Lung (tissue), 12 donors: ENCODE data around the gene FUT1. TPM values are rescaled to one million over a fixed set of nuclear protein-coding genes. Genes with fewer than 3 reads are reported as not detected.
"Not testable (repeated sequence)": the region's sequence is repeated elsewhere in the genome, so short reads cannot be mapped to it uniquely, and the experiment has no call there.

Source experiments
- ATAC-seq: fragments of 200-7000 bp; cut with Tn5 transposase; one replicate; pipeline ENCODE4 v1.9.1; 2020; ENCODE audit warnings: moderate number of reproducible peaks; ENCODE audit not compliant: insufficient read depth, low FRiP score
- DNase-seq, 3 donors: peaks; one replicate each; pipeline ENCODE4 v3.0.0-alpha.2; 2013 to 2017
- H3K27ac ChIP-seq, 2 donors: one replicate each; pipeline ENCODE4 v1.5.1; 2013; ENCODE audit warnings: mild to moderate bottlenecking in 2 of 2, moderate library complexity in 2 of 2, control low read depth in 1 of 2, inconsistent platforms in 1 of 2, low read depth in 1 of 2, low read length in 1 of 2
- H3K27me3 ChIP-seq, 3 donors: one replicate each; pipeline ENCODE4 v1.5.1; 2013; ENCODE audit warnings: low read length in 2 of 3; ENCODE audit not compliant: control insufficient read depth in 3 of 3, insufficient read depth in 3 of 3
- H3K36me3 ChIP-seq, 4 donors: one replicate each; pipeline ENCODE4 v1.5.1; 2013; ENCODE audit warnings: low read length in 4 of 4, mild to moderate bottlenecking in 1 of 4, moderate library complexity in 1 of 4; ENCODE audit not compliant: control insufficient read depth in 4 of 4, insufficient read depth in 4 of 4
- H3K4me1 ChIP-seq, 5 donors: one replicate each; pipeline ENCODE4 v1.5.1; 2013; ENCODE audit warnings: low read length in 5 of 5, mild to moderate bottlenecking in 2 of 5, moderate library complexity in 1 of 5; ENCODE audit not compliant: control insufficient read depth in 5 of 5, insufficient read depth in 5 of 5
- H3K4me3 ChIP-seq: one replicate; pipeline ENCODE4 v1.5.1; 2013; ENCODE audit warnings: mild to moderate bottlenecking, control low read depth, moderate library complexity
- H3K9ac ChIP-seq, 2 donors: one replicate each; pipeline ENCODE4 v1.5.1; 2013; ENCODE audit warnings: low read length in 2 of 2, control low read depth in 1 of 2; ENCODE audit not compliant: insufficient read depth in 1 of 2
- H3K9me3 ChIP-seq, 4 donors: one replicate each; pipeline ENCODE4 v1.5.1; 2013; ENCODE audit warnings: low read length in 3 of 4, mild to moderate bottlenecking in 1 of 4, moderate library complexity in 1 of 4; ENCODE audit not compliant: control insufficient read depth in 4 of 4, insufficient read depth in 3 of 4
- CTCF ChIP-seq: IDR thresholded peaks from 2 replicates; pipeline ENCODE4 v1.5.1; 2012; ENCODE audit warnings: mild to moderate bottlenecking; ENCODE audit errors: control extremely low read depth, extremely low read depth
- WGBS, 2 donors: extraction: QIAGEN DNeasy Blood & Tissue Kit; methylation state at CpG; one replicate each; pipeline ENCODE4 v1.1.7; 2013; 5-methylcytosine and 5-hydroxymethylcytosine counted together
- polyA plus RNA-seq, 2 donors: library from polyadenylated mRNA; stranded (reverse); fragments of 200-250 nt; gene quantifications; one replicate each; pipeline ENCODE4 v1.2.1, GENCODE V29; 2013
- total RNA-seq, 2 donors: library from RNA; depleted of rRNA in 1 of 2; stranded (reverse); fragments of >200 nt in 1 of 2; gene quantifications; one replicate each; pipeline ENCODE4 v1.2.1, GENCODE V29; 2014 to 2021
- donor health status: control.
- donor health status: control.
- donor health status: Bipolar disorder and iron deficiency.
- donor health status: healthy.
- donor health status: DM: yes; HTN: yes; CAD: no.

FUT1 gene
- total and polyA plus RNA-seq, 4 donors: 5.1 to 12.4 (median 7.1) TPM

- ATAC-seq: no peak
- H3K4me1 ChIP-seq: peaks cover 0 to 41% (median 23%) of the 10 kb centered on the region in 5 donors
- no peak overlapping the region for H3K4me3 ChIP-seq
- no peaks in the 10 kb centered on the region for H3K27me3 ChIP-seq
- peaks cover 0 to 11% (median 0%) of the 10 kb centered on the region in 4 donors for H3K36me3 ChIP-seq
- no peak for TF ChIP-seq CTCF
- H3K9me3 ChIP-seq: no peaks in the 10 kb centered on the region
- peak overlapping the region in 1 of 2 donors; percentile 17 for H3K9ac ChIP-seq
- H3K27ac ChIP-seq: peak overlapping the region in 1 of 2 donors; percentile 14
- 44 to 51% methylated on average over 12 of the region's 12 CpGs for WGBS, 2 donors
- no peak for DNase-seq
These were observed 32.2 kb downstream of the FUT1 start for GRCh38 chr19:48720251-48720612.

GRCh38 chr19:48719263-48720171 is 32.9 kb downstream of the FUT1 start, which contains the start of gene MAMSTR:
Gene MAMSTR (minus strand): TSS chr19:48719725. CDS start chr19:48719031, 694 bp downstream.
- Histone ChIP-seq H3K27ac (peak within 1 kb of the TSS in 1 of 2 donors; percentile 14), H3K9me3 (no peaks in the 10 kb centered on the region), H3K9ac (peak within 1 kb of the TSS in 1 of 2 donors; percentile 17), H3K36me3 (peaks cover 0 to 9% (median 0%) of the 10 kb centered on the region in 4 donors), H3K4me3 (no peak within 1 kb of the TSS), H3K27me3 (no peaks in the 10 kb centered on the region), H3K4me1 (peaks cover 0 to 41% (median 21%) of the 10 kb centered on the region in 5 donors)
- DNase-seq: peak in 1 of 3 donors; percentile 19
- TF ChIP-seq CTCF: no peak
- 82 to 84% methylated on average over 33 of the region's 33 CpGs for WGBS, 2 donors
- no peak for ATAC-seq

GRCh38 chr19:48718711-48719231 is 33.7 kb downstream of the FUT1 start:
- TF ChIP-seq CTCF: no peak
- 63 to 76% methylated on average over 15 of the region's 15 CpGs for WGBS, 2 donors
- Histone ChIP-seq H3K9me3 (no peaks in the 10 kb centered on the region), H3K27me3 (no peaks in the 10 kb centered on the region), H3K4me3 (no peak overlapping the region), H3K27ac (no peak overlapping the region), H3K4me1 (peaks cover 0 to 41% (median 17%) of the 10 kb centered on the region in 5 donors), H3K36me3 (peaks cover 0 to 4% (median 0%) of the 10 kb centered on the region in 4 donors), H3K9ac (no peak overlapping the region)
- DNase-seq (peak in 2 of 3 donors; percentile 13 to 14), ATAC-seq (no peak)

GRCh38 chr19:48718106-48718505 is 34.3 kb downstream of the FUT1 start:
- not testable (repeated sequence) for H3K9me3 ChIP-seq, H3K9ac ChIP-seq, H3K27ac ChIP-seq, H3K27me3 ChIP-seq, H3K36me3 ChIP-seq, H3K4me3 ChIP-seq, DNase-seq, ATAC-seq
- peaks cover 0 to 46% (median 18%) of the 10 kb centered on the region in 5 donors for H3K4me1 ChIP-seq
- WGBS, 2 donors: 96 to 97% methylated on average over 13 of the region's 13 CpGs
